Fibroblast of the aortic adventitia (primary cell): ENCODE data around the gene ALK. TPM values are rescaled to one million over a fixed set of nuclear protein-coding genes. Genes with fewer than 3 reads are reported as not detected.
A peak's percentile ranks its signal among the peaks of the same experiment; 100 is the strongest.

Source experiments
- DNase-seq: peaks from one replicate; pipeline ENCODE4 v3.0.0-alpha.2; 2010; ENCODE audit warnings: low read depth
- H3K4me3 ChIP-seq: 2 replicates; pipeline ENCODE4 v1.5.1; 2011; ENCODE audit warnings: low read depth, mild to moderate bottlenecking, control low read depth, low read length, moderate library complexity
- CTCF ChIP-seq: IDR thresholded peaks from 2 replicates; pipeline ENCODE4 v1.5.1; 2011; ENCODE audit warnings: mild to moderate bottlenecking, low read length, control low read depth, inconsistent platforms; ENCODE audit not compliant: insufficient read depth
- total RNA-seq: library from RNA; depleted of rRNA; stranded (reverse); fragments of >200 nt; gene quantifications from 2 replicates; pipeline ENCODE4 v1.2.3, GENCODE V29; 2012; ENCODE audit warnings: low replicate concordance

The ALK gene
- total RNA-seq, 1 donor = 0.27 TPM

- no peak for DNase-seq
- no peak for TF ChIP-seq CTCF
- no peak overlapping the region for H3K4me3 ChIP-seq
Observed at GRCh38 chr2:29308366-29308765, 613.0 kb downstream of the ALK start.

- DNase-seq = no peak
- no peak for TF ChIP-seq CTCF
- H3K4me3 ChIP-seq = no peak overlapping the region
Observed at GRCh38 chr2:29307519-29307918, 613.9 kb downstream of the ALK start.

GRCh38 chr2:29305762-29306161 lies 615.6 kb downstream of the ALK start:
- TF ChIP-seq CTCF = no peak
- no peak overlapping the region for H3K4me3 ChIP-seq
- no peak for DNase-seq

- TF ChIP-seq CTCF = no peak
- DNase-seq = no peak
Observed at GRCh38 chr2:29304399-29305060, 616.9 kb downstream of the ALK start.

GRCh38 chr2:29296585-29296984 lies 624.8 kb downstream of the ALK start:
- DNase-seq = no peak
- no peak overlapping the region for H3K4me3 ChIP-seq
- TF ChIP-seq CTCF = no peak

More at GRCh38 chr2:29304399-29305060, 616.9 kb downstream of the ALK start:
- no peak overlapping the region for H3K4me3 ChIP-seq

GRCh38 chr2:29295845-29296244 lies 625.5 kb downstream of the ALK start:
- DNase-seq = peak; percentile 21
- H3K4me3 ChIP-seq = no peak overlapping the region
- TF ChIP-seq CTCF = peak; percentile 34
